Neuronal stem cell (in vitro differentiated cells): ENCODE results near the gene PRKCB.

Experiments
- DNase-seq: peaks from one replicate; pipeline ENCODE4 v3.0.0-alpha.2; 2013; ENCODE audit warnings: low spot score
- H2AFZ ChIP-seq: one replicate; pipeline ENCODE4 v1.6.1; 2013; ENCODE audit warnings: mild to moderate bottlenecking, low read length, inconsistent platforms
- H2AK5ac ChIP-seq: 2 replicates; pipeline ENCODE4 v1.6.1; 2013; ENCODE audit warnings: low read depth, mild to moderate bottlenecking, inconsistent platforms, low read length, moderate library complexity, mixed read lengths
- H2BK120ac ChIP-seq: 2 replicates; pipeline ENCODE4 v1.6.1; 2013; ENCODE audit warnings: low read depth, mild to moderate bottlenecking, inconsistent platforms, low read length, moderate library complexity, mixed read lengths
- H2BK12ac ChIP-seq: one replicate; pipeline ENCODE4 v1.6.1; 2013; ENCODE audit warnings: low read length, inconsistent platforms
- H2BK15ac ChIP-seq: 2 replicates; pipeline ENCODE4 v1.6.1; 2013; ENCODE audit warnings: mild to moderate bottlenecking, low read length, inconsistent platforms, mixed read lengths
- H2BK5ac ChIP-seq: one replicate; pipeline ENCODE4 v1.6.1; 2013; ENCODE audit warnings: inconsistent platforms, mild to moderate bottlenecking, low read length, moderate library complexity
- H3K14ac ChIP-seq: one replicate; pipeline ENCODE4 v1.6.1; 2013; ENCODE audit warnings: low read length, inconsistent platforms
- H3K18ac ChIP-seq: 2 replicates; pipeline ENCODE4 v1.6.1; 2013; ENCODE audit warnings: low read length, inconsistent platforms
- H3K23ac ChIP-seq: 2 replicates; pipeline ENCODE4 v1.6.1; 2013; ENCODE audit warnings: low read depth, mild to moderate bottlenecking, mixed read lengths, low read length, inconsistent platforms; ENCODE audit not compliant: poor library complexity
- H3K27ac ChIP-seq: replicated peaks from 3 replicates; pipeline ENCODE4 v1.5.1; 2013; ENCODE audit warnings: low read length, inconsistent platforms
- H3K27me3 ChIP-seq, 3 experiments: 2 replicates each; pipeline ENCODE4 v1.6.1; 2013; ENCODE audit warnings: low read length in 3 of 3, mild to moderate bottlenecking in 2 of 3, inconsistent platforms in 1 of 3, low read depth in 1 of 3, mixed read lengths in 1 of 3, moderate library complexity in 1 of 3; ENCODE audit not compliant: control insufficient read depth in 3 of 3, insufficient read depth in 3 of 3
- H3K36me3 ChIP-seq, 2 donors: replicated peaks in 1 of 2; 2 replicates each; pipeline ENCODE4 v1.6.1; 2013; ENCODE audit warnings: low read length in 2 of 2; ENCODE audit not compliant: control insufficient read depth in 2 of 2, insufficient read depth in 2 of 2
- H3K4ac ChIP-seq: 2 replicates; pipeline ENCODE4 v1.6.1; 2013; ENCODE audit warnings: inconsistent platforms, mild to moderate bottlenecking, low read length, moderate library complexity
- H3K4me1 ChIP-seq, 2 donors: 1 replicate in 1 of 2; 2 replicates in 1 of 2; pipeline ENCODE4 v1.6.1; 2013; ENCODE audit warnings: low read length in 2 of 2, low read depth in 1 of 2; ENCODE audit not compliant: control insufficient read depth in 2 of 2, insufficient read depth in 1 of 2
- H3K4me2 ChIP-seq: one replicate; pipeline ENCODE4 v1.6.1; 2013; ENCODE audit warnings: mild to moderate bottlenecking, low read length, inconsistent platforms; ENCODE audit not compliant: insufficient read depth, poor library complexity, severe bottlenecking
- H3K4me3 ChIP-seq, 2 donors: 2 replicates each; pipeline ENCODE4 v1.5.1; 2013; ENCODE audit warnings: low read length in 2 of 2, mild to moderate bottlenecking in 2 of 2, inconsistent platforms in 1 of 2, moderate library complexity in 1 of 2
- H3K79me1 ChIP-seq: one replicate; pipeline ENCODE4 v1.6.1; 2013; ENCODE audit warnings: low read depth, mild to moderate bottlenecking, inconsistent platforms, low read length, moderate library complexity
- H3K9ac ChIP-seq: one replicate; pipeline ENCODE4 v1.6.1; 2013; ENCODE audit warnings: mild to moderate bottlenecking, low read depth, low read length, inconsistent platforms; ENCODE audit not compliant: poor library complexity
- H3K9me3 ChIP-seq, 2 donors: replicated peaks in 1 of 2; 2 replicates each; pipeline versions ENCODE3 to v1.6.1; 2013; ENCODE audit warnings: low read length in 2 of 2, mild to moderate bottlenecking in 2 of 2, inconsistent platforms in 1 of 2, low read depth in 1 of 2, mixed read lengths in 1 of 2, moderate library complexity in 1 of 2; ENCODE audit not compliant: control insufficient read depth in 2 of 2, insufficient read depth in 1 of 2
- H4K8ac ChIP-seq: one replicate; pipeline ENCODE4 v1.6.1; 2013; ENCODE audit warnings: low read depth, mild to moderate bottlenecking, inconsistent platforms, low read length, moderate library complexity
- H4K91ac ChIP-seq: one replicate; pipeline ENCODE4 v1.6.1; 2013; ENCODE audit warnings: low read length, low read depth, mild to moderate bottlenecking, inconsistent platforms; ENCODE audit not compliant: poor library complexity
- WGBS, 2 donors: extraction: QIAGEN DNeasy Blood & Tissue Kit; methylation state at CpG; one replicate each; pipeline ENCODE4 v1.1.7; 2013; ENCODE audit warnings: missing lambda C conversion rate in 2 of 2, mixed read lengths in 1 of 2; ENCODE audit not compliant: insufficient read length in 2 of 2, insufficient replicate concordance in 1 of 2; ENCODE audit errors: extremely low coverage in 2 of 2; 5-methylcytosine and 5-hydroxymethylcytosine counted together

PRKCB gene

GRCh38 chr16:23836078-23836403, 258 bp downstream of the PRKCB start:
- Histone ChIP-seq H3K27ac (no peak overlapping the region), H2BK5ac (no peak overlapping the region), H2BK120ac (no peak overlapping the region), H2BK12ac (no peak overlapping the region), H3K18ac (no peak overlapping the region), H3K9me3 (no peaks in the 10 kb centered on the region), H4K91ac (no peak overlapping the region), H3K27me3 (peaks cover 6 to 62% (median 22%) of the 10 kb centered on the region in 3 experiments), H4K8ac (no peak overlapping the region), H3K14ac (no peak overlapping the region), H3K4me1 (peaks cover 2 to 4% of the 10 kb centered on the region in 2 donors), H2AFZ (peak overlapping the region; percentile 85), H2BK15ac (no peak overlapping the region), H3K79me1 (no peaks in the 10 kb centered on the region), H3K4ac (no peak overlapping the region), H3K4me2 (peak overlapping the region; percentile 93), H3K4me3 (peak overlapping the region; percentile 28 to 88), H2AK5ac (no peak overlapping the region), H3K9ac (peak overlapping the region; percentile 51), H3K36me3 (no peaks in the 10 kb centered on the region), H3K23ac (no peak overlapping the region)
- WGBS, 2 donors: no CpG with 5 or more reads among the region's 45 CpGs
- DNase-seq: no peak

GRCh38 chr16:23836404-23837311, 875 bp downstream of the PRKCB start:
- Histone ChIP-seq H3K79me1 (no peaks in the 10 kb centered on the region), H3K9ac (peak overlapping the region; percentile 51), H3K4ac (no peak overlapping the region), H2AK5ac (no peak overlapping the region), H3K4me3 (peak overlapping the region in 1 of 2 donors; percentile 88), H4K91ac (no peak overlapping the region), H4K8ac (no peak overlapping the region), H3K18ac (peak overlapping the region; percentile 65), H2BK12ac (no peak overlapping the region), H3K36me3 (no peaks in the 10 kb centered on the region), H3K27me3 (peaks cover 6 to 62% (median 22%) of the 10 kb centered on the region in 3 experiments), H2BK15ac (no peak overlapping the region), H2BK5ac (no peak overlapping the region), H2BK120ac (no peak overlapping the region), H3K4me1 (peaks cover 2 to 4% of the 10 kb centered on the region in 2 donors), H3K9me3 (no peaks in the 10 kb centered on the region), H3K27ac (no peak overlapping the region), H3K4me2 (peak overlapping the region; percentile 93), H3K14ac (no peak overlapping the region), H2AFZ (peak overlapping the region; percentile 85), H3K23ac (peak overlapping the region; percentile 49)
- DNase-seq: no peak
- no CpG with 5 or more reads among the region's 63 CpGs for whole genome bisulfite sequencing, 2 donors

- H3K36me3 ChIP-seq: no peaks in the 10 kb centered on the region
- H3K4me3 ChIP-seq: no peak overlapping the region
- no peak overlapping the region for H3K4me2 ChIP-seq
- H3K9me3 ChIP-seq: no peaks in the 10 kb centered on the region
- no peak overlapping the region for H4K91ac ChIP-seq
- H2BK120ac ChIP-seq: no peak overlapping the region
- no peak overlapping the region for H2AK5ac ChIP-seq
- H3K4ac ChIP-seq: no peak overlapping the region
- H3K79me1 ChIP-seq: no peaks in the 10 kb centered on the region
- no peak for DNase-seq
- no CpG with 5 or more reads among the region's 16 CpGs for WGBS, 2 donors
- no peak overlapping the region for H2BK15ac ChIP-seq
- H3K23ac ChIP-seq: no peak overlapping the region
- H3K27me3 ChIP-seq: peaks cover 6 to 62% (median 22%) of the 10 kb centered on the region in 3 experiments
- no peak overlapping the region for H2BK12ac ChIP-seq
- H2BK5ac ChIP-seq: no peak overlapping the region
- H3K9ac ChIP-seq: no peak overlapping the region
- H3K27ac ChIP-seq: no peak overlapping the region
- H3K14ac ChIP-seq: no peak overlapping the region
- no peak overlapping the region for H3K18ac ChIP-seq
- no peak overlapping the region for H2AFZ ChIP-seq
- H4K8ac ChIP-seq: no peak overlapping the region
- peaks cover 2 to 4% of the 10 kb centered on the region in 2 donors for H3K4me1 ChIP-seq
Observed at GRCh38 chr16:23837553-23838308, 1.9 kb downstream of the PRKCB start.
